ENCODE results near the gene GPR3.
"Not testable (repeated sequence)": the region's sequence is repeated elsewhere in the genome, so short reads cannot be mapped to it uniquely, and the experiment has no call there.

Gene GPR3

GRCh38 chr1:27402349-27402754, 9.9 kb downstream of the GPR3 start:
- no peak for DNase-seq

GRCh38 chr1:27403065-27403726, 10.8 kb downstream of the GPR3 start:
- no peak for DNase-seq

- DNase-seq = no peak
Measured at GRCh38 chr1:27403931-27404330, 11.5 kb downstream of the GPR3 start.

GRCh38 chr1:27405074-27405473, 12.7 kb downstream of the GPR3 start:
- no peak for DNase-seq

GRCh38 chr1:27405598-27406361, 13.4 kb downstream of the GPR3 start:
- DNase-seq = not testable (repeated sequence)

- no peak for DNase-seq
Measured at GRCh38 chr1:27406362-27406680, 13.9 kb downstream of the GPR3 start.

GRCh38 chr1:27406791-27407190, 14.4 kb downstream of the GPR3 start:
- not testable (repeated sequence) for DNase-seq

- no peak for DNase-seq
Measured at GRCh38 chr1:27408151-27408550, 15.7 kb downstream of the GPR3 start.

- no peak for DNase-seq
Measured at GRCh38 chr1:27409669-27410068, 17.2 kb downstream of the GPR3 start.

- DNase-seq = no peak
Measured at GRCh38 chr1:27410709-27411108, 18.3 kb downstream of the GPR3 start.

- no peak for DNase-seq
Measured at GRCh38 chr1:27412502-27412901, 20.1 kb downstream of the GPR3 start.

GRCh38 chr1:27413004-27413403, 20.6 kb downstream of the GPR3 start:
- no peak for DNase-seq

- DNase-seq = no peak
Measured at GRCh38 chr1:27414091-27414490, 21.7 kb downstream of the GPR3 start.

GRCh38 chr1:27416387-27417111, 24.1 kb downstream of the GPR3 start:
- DNase-seq = peak; percentile 77

GRCh38 chr1:27417713-27418112, 25.3 kb downstream of the GPR3 start:
- no peak for DNase-seq

GRCh38 chr1:27418326-27419185, 26.1 kb downstream of the GPR3 start:
- peak; percentile 49 for DNase-seq

GRCh38 chr1:27423709-27424108, 31.3 kb downstream of the GPR3 start:
- DNase-seq = no peak

- no peak for DNase-seq
Measured at GRCh38 chr1:27427329-27427728, 34.9 kb downstream of the GPR3 start.

GRCh38 chr1:27427816-27428315, 35.4 kb downstream of the GPR3 start:
- no peak for DNase-seq

- no peak for DNase-seq
Measured at GRCh38 chr1:27428316-27429028, 36.0 kb downstream of the GPR3 start.

- no peak for DNase-seq
Measured at GRCh38 chr1:27429029-27429425, 36.6 kb downstream of the GPR3 start.
